HFF-Myc (cell line): ENCODE data around the gene TRAPPC12.
"Not testable (repeated sequence)": the region's sequence is repeated elsewhere in the genome, so short reads cannot be mapped to it uniquely, and the experiment has no call there.

Experiments
- DNase-seq: peaks from one replicate; pipeline ENCODE4 v3.0.0-alpha.2; 2011; ENCODE audit warnings: low read depth; ENCODE audit errors: extremely low read depth
- H3K4me3 ChIP-seq: replicated peaks from 2 replicates; pipeline ENCODE4 v1.5.1; 2011; ENCODE audit warnings: low read depth, mild to moderate bottlenecking, control low read depth, low read length
- TF ChIP-seq, protein P1 (sequence below): IDR thresholded peaks from 2 replicates; pipeline ENCODE4 v1.5.1; 2012; ENCODE audit warnings: mild to moderate bottlenecking, low read depth, low read length, control low read depth; ENCODE audit errors: missing control alignments

Gene TRAPPC12

DNA sequence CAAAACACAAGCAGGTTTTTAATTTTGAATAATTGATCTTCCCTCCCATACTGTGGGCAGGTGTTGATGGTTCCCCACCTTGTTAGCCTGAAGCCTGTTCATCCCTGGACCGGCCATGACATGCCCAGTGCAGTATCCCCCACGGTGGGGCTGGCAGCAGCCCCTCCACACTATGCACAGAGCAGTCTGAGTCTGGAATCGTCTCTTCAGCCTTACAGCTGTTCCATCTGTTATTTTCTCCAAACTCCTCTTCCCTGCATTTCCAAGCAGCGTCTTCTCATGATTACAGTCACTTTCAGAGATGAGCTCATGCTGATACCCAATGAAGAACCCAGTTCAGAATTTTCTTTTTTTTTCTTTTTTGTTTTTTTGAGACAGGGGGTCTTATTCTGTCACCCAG is 71.7 kb downstream of the TRAPPC12 start:
- no peak for DNase-seq
- no peak overlapping the region for H3K4me3 ChIP-seq
- TF ChIP-seq, protein P1, sequence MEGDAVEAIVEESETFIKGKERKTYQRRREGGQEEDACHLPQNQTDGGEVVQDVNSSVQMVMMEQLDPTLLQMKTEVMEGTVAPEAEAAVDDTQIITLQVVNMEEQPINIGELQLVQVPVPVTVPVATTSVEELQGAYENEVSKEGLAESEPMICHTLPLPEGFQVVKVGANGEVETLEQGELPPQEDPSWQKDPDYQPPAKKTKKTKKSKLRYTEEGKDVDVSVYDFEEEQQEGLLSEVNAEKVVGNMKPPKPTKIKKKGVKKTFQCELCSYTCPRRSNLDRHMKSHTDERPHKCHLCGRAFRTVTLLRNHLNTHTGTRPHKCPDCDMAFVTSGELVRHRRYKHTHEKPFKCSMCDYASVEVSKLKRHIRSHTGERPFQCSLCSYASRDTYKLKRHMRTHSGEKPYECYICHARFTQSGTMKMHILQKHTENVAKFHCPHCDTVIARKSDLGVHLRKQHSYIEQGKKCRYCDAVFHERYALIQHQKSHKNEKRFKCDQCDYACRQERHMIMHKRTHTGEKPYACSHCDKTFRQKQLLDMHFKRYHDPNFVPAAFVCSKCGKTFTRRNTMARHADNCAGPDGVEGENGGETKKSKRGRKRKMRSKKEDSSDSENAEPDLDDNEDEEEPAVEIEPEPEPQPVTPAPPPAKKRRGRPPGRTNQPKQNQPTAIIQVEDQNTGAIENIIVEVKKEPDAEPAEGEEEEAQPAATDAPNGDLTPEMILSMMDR = no peak

DNA sequence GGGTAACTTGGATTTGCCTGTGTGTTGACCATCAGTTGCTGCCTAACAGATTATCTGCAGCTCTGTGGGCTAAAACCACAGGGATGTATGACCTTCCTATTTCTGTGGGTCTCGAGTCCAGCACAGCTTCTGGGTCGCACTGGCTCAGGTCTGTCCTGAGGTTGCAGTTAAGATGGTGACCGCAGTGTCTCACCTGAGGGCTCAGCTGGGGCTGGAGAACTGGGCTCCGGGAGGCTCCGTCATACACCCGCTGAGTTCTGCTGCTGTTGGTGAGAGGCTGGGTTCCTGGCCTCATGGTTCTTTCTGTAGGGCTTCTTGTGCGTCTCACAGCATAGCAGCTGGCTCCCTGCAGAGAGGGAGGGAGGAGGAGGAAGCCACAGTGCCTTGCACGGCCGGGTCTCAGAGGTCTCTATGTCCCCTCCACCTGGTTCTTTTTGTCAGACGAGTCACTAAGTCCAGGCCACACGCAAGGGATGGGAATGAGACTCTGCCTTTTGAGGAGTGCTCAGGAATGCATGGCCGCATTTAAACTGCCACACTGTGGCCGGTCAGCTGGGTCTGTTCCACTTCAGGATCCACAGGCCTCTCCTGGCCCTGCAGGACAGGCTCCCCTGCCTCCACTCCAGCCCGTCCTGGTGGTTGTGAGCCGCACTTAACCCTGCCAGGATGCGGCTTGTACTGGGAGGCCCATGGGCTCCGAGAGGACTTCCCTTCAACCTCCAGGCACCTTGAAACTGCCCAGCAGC is 72.6 kb downstream of the TRAPPC12 start:
- TF ChIP-seq, protein P1 = no peak
- DNase-seq = no peak
- H3K4me3 ChIP-seq = no peak overlapping the region

DNA sequence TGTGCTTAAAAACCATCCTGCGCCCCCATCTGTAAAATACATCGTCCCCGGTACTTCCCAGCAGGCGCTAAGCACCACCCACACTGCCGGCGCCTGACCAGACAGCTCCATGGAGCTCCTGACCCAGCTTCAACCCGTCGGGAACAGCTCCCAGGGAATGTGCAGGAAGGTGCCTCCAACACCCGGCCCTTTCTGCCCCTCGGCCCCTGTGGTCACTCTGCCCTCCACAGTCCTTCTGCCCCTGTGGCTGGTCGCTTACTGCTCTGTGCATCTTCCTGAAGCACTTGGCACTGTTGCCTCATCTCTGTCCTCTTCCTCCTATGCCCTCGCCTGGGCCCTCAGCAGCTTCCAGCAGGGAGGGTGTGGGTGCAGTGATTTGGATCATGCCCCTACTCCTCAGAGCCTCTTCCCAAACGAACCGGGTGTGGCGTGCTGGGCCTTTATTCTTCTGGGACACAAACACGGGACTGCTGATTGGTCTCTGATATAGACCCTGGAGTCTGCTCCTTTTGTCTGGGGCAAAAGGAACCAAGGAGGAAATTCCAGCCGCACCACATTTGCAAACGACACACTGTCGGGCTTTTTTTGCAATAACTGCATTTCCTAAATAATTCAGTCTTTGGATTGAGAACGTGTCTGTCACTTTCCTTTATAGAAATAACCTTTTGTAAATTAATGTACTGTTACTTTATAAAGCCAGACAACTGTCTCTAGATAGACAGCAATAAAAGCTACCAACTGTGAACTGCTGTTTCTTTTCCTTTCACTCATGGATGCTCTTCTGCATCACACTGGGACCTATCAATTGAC is 73.9 kb downstream of the TRAPPC12 start:
- DNase-seq = no peak
- H3K4me3 ChIP-seq = no peak overlapping the region
- TF ChIP-seq, protein P1 = no peak

DNA sequence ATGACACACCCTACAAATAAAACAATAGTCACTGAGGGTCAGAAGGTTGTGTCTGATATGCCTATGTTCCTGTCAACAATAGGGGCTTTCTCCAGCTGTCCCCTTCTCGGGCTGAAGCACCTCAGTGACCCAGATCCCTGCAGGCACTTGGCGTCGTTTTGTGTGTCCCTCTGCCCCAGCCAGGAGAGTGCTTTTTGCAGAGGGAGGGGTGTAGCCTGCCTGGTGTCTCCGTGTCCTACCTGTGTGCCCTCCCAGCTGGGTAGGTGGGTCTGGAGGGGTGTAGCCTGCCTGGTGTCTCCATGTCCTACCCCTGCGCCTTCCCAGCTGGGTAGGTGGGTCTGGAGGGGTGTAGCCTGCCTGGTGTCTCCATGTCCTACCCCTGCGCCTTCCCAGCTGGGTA is 74.5 kb downstream of the TRAPPC12 start:
- not testable (repeated sequence) for DNase-seq, H3K4me3 ChIP-seq

DNA sequence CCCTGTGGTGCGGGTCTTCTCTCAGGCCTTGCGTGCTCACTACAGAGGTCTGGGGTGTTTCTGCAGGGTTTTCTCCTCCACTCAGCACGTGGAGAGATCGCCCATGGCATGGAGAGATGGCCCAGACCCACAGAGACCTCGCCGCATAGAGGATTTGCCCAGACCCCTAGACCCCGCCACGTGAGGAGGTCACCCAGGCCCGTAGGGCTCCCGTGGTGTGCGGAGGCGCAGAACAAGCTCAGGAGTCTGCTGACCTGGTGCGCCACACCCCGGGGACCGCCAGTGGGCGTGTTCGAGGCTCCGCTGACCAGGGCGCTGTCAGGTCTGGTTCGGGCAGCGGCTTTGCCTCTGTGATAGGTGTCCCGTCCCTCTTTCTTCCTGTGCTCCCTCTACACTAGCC is 75.3 kb downstream of the TRAPPC12 start:
- H3K4me3 ChIP-seq = no peak overlapping the region
- DNase-seq = no peak

DNA sequence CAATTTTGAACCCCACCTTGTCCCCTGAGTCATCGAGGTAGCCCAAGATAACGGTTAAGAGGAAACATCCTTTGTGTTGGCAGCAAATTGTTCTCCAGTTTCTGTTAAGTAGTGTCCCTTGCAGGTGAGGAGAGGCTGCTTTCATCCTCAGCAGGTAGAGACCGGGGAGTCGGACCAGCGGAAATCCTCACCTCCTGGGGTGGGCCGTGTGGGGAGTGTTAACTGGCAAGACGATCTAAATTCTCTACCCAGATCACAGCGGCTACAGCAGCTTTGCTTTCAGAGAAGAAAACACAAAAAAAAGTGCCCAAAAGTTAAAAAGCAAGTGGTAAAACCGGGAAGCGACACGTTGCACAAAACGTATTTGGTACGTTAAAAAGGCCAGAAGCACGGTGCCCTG is 76.6 kb downstream of the TRAPPC12 start:
- H3K4me3 ChIP-seq = no peak overlapping the region
- no peak for DNase-seq

More for the DNA sequence above, 75.3 kb downstream of the TRAPPC12 start:
- TF ChIP-seq, protein P1 = no peak

More for the DNA sequence above, 76.6 kb downstream of the TRAPPC12 start:
- TF ChIP-seq, protein P1 = no peak
